Sigmoid colon (tissue), 4 donors: ENCODE measurements around the gene RPGRIP1.

Source experiments
- CTCF ChIP-seq, 4 experiments: fragments of 450-650 bp in 3 of 4; fragments of 200-600 bp in 1 of 4; IDR thresholded peaks; one replicate each; pipeline ENCODE4 v1.5.1; 2016 to 2019; ENCODE audit warnings: antibody characterized with exemption in 4 of 4, mild to moderate bottlenecking in 3 of 4, moderate library complexity in 2 of 4
- EP300 ChIP-seq, 4 donors: sonication (generic); formaldehyde crosslinking; IDR thresholded peaks; one replicate each; pipeline ENCODE4 v1.6.1; 2017; ENCODE audit warnings: antibody characterized with exemption in 4 of 4
- POLR2A ChIP-seq, 2 donors: fragments of 450-650 bp; IDR thresholded peaks; one replicate each; pipeline ENCODE4 v1.6.1; 2016; ENCODE audit warnings: antibody characterized with exemption in 2 of 2, mild to moderate bottlenecking in 2 of 2, moderate library complexity in 2 of 2
- POLR2AphosphoS5 ChIP-seq, 4 donors: sonication (generic); formaldehyde crosslinking; IDR thresholded peaks; one replicate each; pipeline ENCODE4 v1.6.1; 2017; ENCODE audit warnings: antibody characterized with exemption in 4 of 4

DNA sequence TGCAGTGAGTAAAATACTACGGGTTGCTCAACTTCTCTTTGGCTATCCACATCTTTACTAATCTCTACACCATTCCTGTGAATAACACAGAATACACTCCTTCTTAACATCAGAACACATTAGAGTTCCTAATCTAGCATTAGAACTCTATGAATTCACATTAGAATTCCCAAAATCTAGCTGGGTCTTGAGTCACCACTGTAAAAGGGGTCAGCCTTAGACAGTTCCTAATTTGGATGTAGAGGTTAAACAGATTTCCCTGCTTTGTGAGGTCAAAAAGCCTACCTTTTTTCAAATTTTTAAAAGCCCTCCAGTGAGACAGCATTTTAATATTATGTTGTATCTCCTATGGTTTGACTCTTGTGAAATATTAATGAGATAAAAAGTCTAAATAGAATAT is 18.1 kb upstream of the RPGRIP1 start:
- TF ChIP-seq POLR2A (IDR thresholded peaks at IDR 0.05) (no peak), CTCF (IDR thresholded peaks at IDR 0.05) (no peak), EP300 (IDR thresholded peaks at IDR 0.05) (no peak), POLR2AphosphoS5 (IDR thresholded peaks at IDR 0.05) (no peak)
